Peyer's patch (tissue), 4 donors: ENCODE measurements around the gene RFTN1. TPM values are rescaled to one million over a fixed set of nuclear protein-coding genes. Genes with fewer than 3 reads are reported as not detected.

Source experiments
- DNase-seq, 3 donors: peaks; one replicate each; pipeline ENCODE4 v3.0.0-alpha.2; 2017 to 2019
- H3K27ac ChIP-seq, 4 donors: fragments of 200-600 bp; sonication (generic); one replicate each; pipeline ENCODE4 v1.5.1; 2016 to 2019
- H3K27me3 ChIP-seq, 2 donors: fragments of 200-600 bp; sonication (generic); one replicate each; pipeline ENCODE4 v1.5.1; 2019
- H3K36me3 ChIP-seq, 3 donors: fragments of 200-600 bp; sonication (generic); one replicate each; pipeline ENCODE4 v1.5.1; 2016 to 2019
- H3K4me1 ChIP-seq, 4 donors: fragments of 200-600 bp; sonication (generic); one replicate each; pipeline ENCODE4 v1.5.1; 2016 to 2019
- H3K4me3 ChIP-seq, 4 donors: fragments of 200-600 bp; sonication (generic); 1 replicate in 3 of 4; 2 replicates in 1 of 4; pipeline ENCODE4 v1.5.1; 2016 to 2019; ENCODE audit warnings: mild to moderate bottlenecking in 1 of 4
- H3K9me3 ChIP-seq, 4 donors: fragments of 200-600 bp; sonication (generic); one replicate each; pipeline ENCODE4 v1.5.1; 2016 to 2019; ENCODE audit warnings: mild to moderate bottlenecking in 1 of 4
- CTCF ChIP-seq, 6 experiments: fragments of 450-650 bp in 4 of 6; fragments of 200-600 bp in 2 of 6; sonication (generic) in 1 of 6; IDR thresholded peaks; one replicate each; pipeline ENCODE4 v1.5.1; 2017 to 2019; ENCODE audit warnings: antibody characterized with exemption in 6 of 6, mild to moderate bottlenecking in 3 of 6, moderate library complexity in 1 of 6
- POLR2A ChIP-seq, 2 donors: fragments of 450-650 bp; IDR thresholded peaks; one replicate each; pipeline ENCODE4 v1.5.1; 2017; ENCODE audit warnings: antibody characterized with exemption in 2 of 2, mild to moderate bottlenecking in 2 of 2, moderate library complexity in 2 of 2
- total RNA-seq, 4 donors: library from RNA; depleted of rRNA; stranded (reverse); fragments of >200 nt; gene quantifications; one replicate each; pipeline ENCODE4 v1.1.0, GENCODE V29; 2016

The RFTN1 gene
- total RNA-seq, 4 donors from 2014 or later = 6.1 to 135 (median 32.0) TPM

DNA sequence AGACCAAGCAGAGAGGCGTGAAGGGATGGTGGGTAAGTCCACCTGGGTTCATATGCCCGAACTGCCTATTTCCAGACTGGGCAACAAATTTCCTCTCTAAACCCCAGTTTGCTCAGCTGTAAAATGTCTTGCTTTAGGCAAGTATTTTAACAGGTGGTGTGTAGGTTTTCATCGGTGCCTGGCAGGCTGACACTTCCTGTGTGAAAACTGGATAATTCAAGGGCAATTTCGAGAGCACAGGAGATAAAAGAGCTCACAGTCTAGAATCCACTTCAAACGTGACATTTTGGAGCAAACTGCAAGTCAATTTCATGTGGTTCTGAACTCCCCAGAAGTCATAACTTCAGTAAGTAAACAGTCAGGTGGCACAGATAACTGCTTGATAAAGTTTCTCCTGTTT lies 136.3 kb downstream of the RFTN1 start:
- TF ChIP-seq POLR2A (IDR thresholded peaks at IDR 0.05) (no peak), CTCF (IDR thresholded peaks at IDR 0.05) (no peak)
- no peaks in the 10 kb centered on the region for H3K9me3 ChIP-seq
- peaks cover 0 to 29% (median 0%) of the 10 kb centered on the region in 4 donors for H3K4me1 ChIP-seq
- H3K4me3 ChIP-seq = no peak overlapping the region
- no peaks in the 10 kb centered on the region for H3K36me3 ChIP-seq
- H3K27me3 ChIP-seq = no peaks in the 10 kb centered on the region
- peak in 1 of 3 donors; percentile 24 for DNase-seq
- H3K27ac ChIP-seq = peak overlapping the region in 1 of 4 donors; percentile 61

GRCh38 chr3:16375891-16376290 lies 137.6 kb downstream of the RFTN1 start:
- DNase-seq = no peak
- H3K9me3 ChIP-seq = no peaks in the 10 kb centered on the region
- no peaks in the 10 kb centered on the region for H3K36me3 ChIP-seq
- peaks cover 0 to 34% (median 0%) of the 10 kb centered on the region in 4 donors for H3K4me1 ChIP-seq
- H3K27ac ChIP-seq = peak overlapping the region in 1 of 4 donors; percentile 1
- no peak for TF ChIP-seq POLR2A (IDR thresholded peaks at IDR 0.05)
- no peak for TF ChIP-seq CTCF (IDR thresholded peaks at IDR 0.05)
- no peaks in the 10 kb centered on the region for H3K27me3 ChIP-seq
- no peak overlapping the region for H3K4me3 ChIP-seq

- no peak for DNase-seq
- Histone ChIP-seq H3K27ac (peak overlapping the region in 1 of 4 donors; percentile 67), H3K36me3 (no peaks in the 10 kb centered on the region), H3K4me3 (no peak overlapping the region), H3K9me3 (no peaks in the 10 kb centered on the region), H3K4me1 (peaks cover 0 to 34% (median 0%) of the 10 kb centered on the region in 4 donors), H3K27me3 (no peaks in the 10 kb centered on the region)
- TF ChIP-seq CTCF (IDR thresholded peaks at IDR 0.05) (no peak), POLR2A (IDR thresholded peaks at IDR 0.05) (no peak)
Observed at GRCh38 chr3:16374935-16375245, 138.6 kb downstream of the RFTN1 start.

DNA sequence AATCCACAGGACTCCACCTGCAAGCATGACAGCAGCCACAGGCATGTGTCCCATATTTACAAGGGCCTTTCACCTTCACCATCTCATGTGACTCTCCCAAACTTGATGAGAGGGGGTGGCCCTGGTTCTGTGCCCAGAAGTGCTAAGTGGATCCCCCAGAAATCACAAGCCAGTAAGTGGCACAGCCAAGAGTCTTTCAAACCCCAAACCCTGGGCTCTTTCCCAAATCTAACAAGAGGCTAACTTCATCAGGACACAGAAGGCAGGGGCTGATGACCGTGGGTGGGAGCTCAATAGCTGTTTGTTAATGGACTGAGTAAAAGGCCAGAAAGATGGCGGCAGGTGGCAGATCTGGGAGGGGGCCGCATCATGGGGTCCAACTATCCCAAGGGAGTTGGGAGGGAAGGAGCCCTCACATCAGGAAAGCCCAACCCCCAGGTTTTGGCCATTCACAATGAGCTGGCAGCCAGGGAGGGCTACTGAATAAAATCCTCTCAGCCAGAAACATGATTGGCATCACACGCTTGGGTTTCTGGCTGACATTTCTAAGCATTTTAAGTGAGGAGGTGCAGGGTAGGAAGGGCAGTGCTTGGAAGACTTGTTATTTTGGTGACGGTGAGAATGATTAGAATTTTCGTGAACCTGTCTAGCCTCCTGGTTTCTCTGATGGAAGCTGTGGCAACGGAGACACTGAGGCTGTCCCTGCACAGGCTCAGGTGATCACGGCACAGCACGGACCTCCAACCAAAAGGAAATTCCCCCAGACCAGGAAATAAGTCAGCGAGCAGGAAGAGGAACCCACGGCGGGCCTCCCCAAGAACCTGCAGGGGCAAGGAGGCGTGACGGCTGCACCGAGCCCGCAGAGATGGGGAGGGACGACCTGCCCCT lies 139.2 kb downstream of the RFTN1 start:
- Histone ChIP-seq H3K27ac (peak overlapping the region in 1 of 4 donors; percentile 67), H3K4me1 (peaks cover 0 to 34% (median 0%) of the 10 kb centered on the region in 4 donors), H3K27me3 (no peaks in the 10 kb centered on the region), H3K9me3 (no peaks in the 10 kb centered on the region), H3K4me3 (peak overlapping the region in 1 of 4 donors; percentile 2), H3K36me3 (no peaks in the 10 kb centered on the region)
- peak in 2 of 3 donors; percentile 61 to 75 for DNase-seq
- TF ChIP-seq POLR2A (IDR thresholded peaks at IDR 0.05) = no peak
- TF ChIP-seq CTCF (IDR thresholded peaks at IDR 0.05) = no peak

DNA sequence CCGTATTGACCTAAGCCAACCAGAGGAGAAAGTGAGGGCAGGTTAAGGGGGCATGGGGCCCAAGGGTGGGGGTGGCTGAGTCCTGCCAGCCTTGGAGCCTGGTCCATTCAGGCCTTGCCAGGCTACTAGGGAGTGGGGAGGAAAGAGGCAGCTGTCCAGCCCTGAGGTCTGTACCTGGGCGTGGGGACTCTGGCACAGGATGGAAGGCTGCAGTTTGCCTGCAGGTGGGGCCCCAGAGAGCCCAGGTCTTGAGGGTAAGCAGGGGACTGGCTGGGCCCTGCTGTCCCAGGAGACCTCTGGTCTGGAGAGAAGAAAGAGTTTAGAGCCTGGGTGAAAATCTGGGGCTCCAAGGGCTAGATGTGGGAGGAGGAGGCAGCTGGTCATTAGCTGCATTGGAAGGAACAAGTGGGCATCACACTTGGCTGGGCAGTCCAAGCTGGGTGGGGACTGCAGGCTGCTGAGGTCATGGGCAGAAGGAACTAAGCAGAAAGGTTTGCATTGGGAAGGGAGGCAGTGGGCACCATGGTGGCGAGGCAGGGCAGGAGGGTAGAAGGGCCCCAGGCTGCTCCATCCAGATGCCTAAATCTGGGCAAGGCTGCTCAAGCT lies 140.1 kb downstream of the RFTN1 start:
- Histone ChIP-seq H3K27me3 (no peaks in the 10 kb centered on the region), H3K36me3 (no peaks in the 10 kb centered on the region), H3K27ac (peak overlapping the region in 3 of 4 donors; percentile 12 to 67 (median 48)), H3K4me3 (no peak overlapping the region), H3K4me1 (peaks cover 0 to 34% (median 0%) of the 10 kb centered on the region in 4 donors), H3K9me3 (no peaks in the 10 kb centered on the region)
- TF ChIP-seq POLR2A (IDR thresholded peaks at IDR 0.05) (no peak), CTCF (IDR thresholded peaks at IDR 0.05) (no peak)
- DNase-seq = no peak
